ENCODE data around the gene ZNF669. TPM values are rescaled to one million over a fixed set of nuclear protein-coding genes. Genes with fewer than 3 reads are reported as not detected.
"Not testable (repeated sequence)": the region's sequence is repeated elsewhere in the genome, so short reads cannot be mapped to it uniquely, and the experiment has no call there.

The ZNF669 gene
- total RNA-seq, result 10.0 and 11.4 TPM in 2 replicates
- long read RNA-seq, transcript ZNF669-204 (4 exons, 1,718 nt), result major isoform, 38 of 47 reads
- long read RNA-seq, partial matches to known transcripts, result 0 of 47 reads
- long read RNA-seq, other reads (novel, unspliced or antisense), result 4 of 47 reads

DNA sequence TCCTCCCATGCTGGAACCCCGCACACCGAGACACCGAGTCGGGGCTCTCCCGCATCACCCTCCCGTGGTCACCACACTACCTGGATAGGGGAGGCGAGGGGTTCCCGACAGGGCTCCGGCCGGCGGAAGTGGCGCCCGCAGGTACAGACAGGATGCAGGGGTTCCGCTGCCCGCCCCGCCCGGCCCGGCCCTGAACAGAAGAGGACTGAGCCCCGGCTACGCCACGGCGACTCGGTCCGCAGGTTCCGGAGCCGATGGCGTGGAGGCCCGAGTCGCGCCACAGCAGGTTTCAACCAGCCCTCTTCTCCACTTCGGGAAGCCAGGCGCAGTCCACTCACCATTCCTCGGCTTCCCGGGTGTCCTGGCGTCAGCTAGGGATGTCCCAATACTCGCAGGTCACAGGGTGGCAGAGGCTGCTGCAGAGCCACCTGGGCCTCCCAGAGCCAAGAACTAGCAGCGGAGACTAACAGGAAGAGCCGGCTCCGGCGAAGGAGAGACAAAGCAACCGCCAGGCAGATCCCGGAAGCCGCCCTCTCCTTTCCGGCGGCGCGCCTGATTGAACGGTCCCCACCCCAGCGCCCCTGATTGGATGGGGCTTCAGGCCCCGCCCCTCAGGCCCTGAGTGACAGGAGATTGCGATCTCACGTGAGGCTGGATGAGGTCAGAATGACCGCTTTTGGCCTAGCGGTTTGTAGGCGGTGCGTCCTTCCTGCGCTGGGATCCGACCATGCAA, at the start of gene ZNF669:
Gene ZNF669 (minus strand): TSS at position 498 of the 733 bp plus-strand sequence. CDS start 157 bp downstream, at position 341.
- Mint-ChIP-seq H3K27me3 (ENCODE audit: unreplicated experiment) (no peaks in the 10 kb centered on the region), H3K9me3 (ENCODE audit: unreplicated experiment) (peaks cover 26% of the 10 kb centered on the region), H3K27ac (ENCODE audit: unreplicated experiment) (peak within 1 kb of the TSS; percentile 95), H3K4me1 (ENCODE audit: unreplicated experiment) (peaks cover 11% of the 10 kb centered on the region), H3K4me3 (ENCODE audit: unreplicated experiment) (peak within 1 kb of the TSS; percentile 89), H3K36me3 (ENCODE audit: unreplicated experiment) (peaks cover 29% of the 10 kb centered on the region)
- TF ChIP-seq, protein P1, sequence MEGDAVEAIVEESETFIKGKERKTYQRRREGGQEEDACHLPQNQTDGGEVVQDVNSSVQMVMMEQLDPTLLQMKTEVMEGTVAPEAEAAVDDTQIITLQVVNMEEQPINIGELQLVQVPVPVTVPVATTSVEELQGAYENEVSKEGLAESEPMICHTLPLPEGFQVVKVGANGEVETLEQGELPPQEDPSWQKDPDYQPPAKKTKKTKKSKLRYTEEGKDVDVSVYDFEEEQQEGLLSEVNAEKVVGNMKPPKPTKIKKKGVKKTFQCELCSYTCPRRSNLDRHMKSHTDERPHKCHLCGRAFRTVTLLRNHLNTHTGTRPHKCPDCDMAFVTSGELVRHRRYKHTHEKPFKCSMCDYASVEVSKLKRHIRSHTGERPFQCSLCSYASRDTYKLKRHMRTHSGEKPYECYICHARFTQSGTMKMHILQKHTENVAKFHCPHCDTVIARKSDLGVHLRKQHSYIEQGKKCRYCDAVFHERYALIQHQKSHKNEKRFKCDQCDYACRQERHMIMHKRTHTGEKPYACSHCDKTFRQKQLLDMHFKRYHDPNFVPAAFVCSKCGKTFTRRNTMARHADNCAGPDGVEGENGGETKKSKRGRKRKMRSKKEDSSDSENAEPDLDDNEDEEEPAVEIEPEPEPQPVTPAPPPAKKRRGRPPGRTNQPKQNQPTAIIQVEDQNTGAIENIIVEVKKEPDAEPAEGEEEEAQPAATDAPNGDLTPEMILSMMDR (IDR thresholded peaks at IDR 0.05), result no peak
- peak; percentile 98 for DNase-seq (ENCODE audit: extremely low spot score, unreplicated experiment)

GRCh38 chr1:247147781-247148180, 43.6 kb upstream of the ZNF669 start:
- Mint-ChIP-seq H3K27me3 (ENCODE audit: unreplicated experiment) (no peaks in the 10 kb centered on the region), H3K27ac (ENCODE audit: unreplicated experiment) (no peak overlapping the region), H3K9me3 (ENCODE audit: unreplicated experiment) (peaks cover 50% of the 10 kb centered on the region), H3K4me3 (ENCODE audit: unreplicated experiment) (no peak overlapping the region), H3K4me1 (ENCODE audit: unreplicated experiment) (no peaks in the 10 kb centered on the region), H3K36me3 (ENCODE audit: unreplicated experiment) (peaks cover 44% of the 10 kb centered on the region)
- TF ChIP-seq, protein P1 (IDR thresholded peaks at IDR 0.05), result no peak
- no peak for DNase-seq (ENCODE audit: extremely low spot score, unreplicated experiment)

- not testable (repeated sequence) for H3K27me3 Mint-ChIP-seq (ENCODE audit: unreplicated experiment); DNase-seq (ENCODE audit: extremely low spot score, unreplicated experiment); H3K27ac Mint-ChIP-seq (ENCODE audit: unreplicated experiment); H3K4me3 Mint-ChIP-seq (ENCODE audit: unreplicated experiment); H3K4me1 Mint-ChIP-seq (ENCODE audit: unreplicated experiment)
- peaks cover 44% of the 10 kb centered on the region for H3K36me3 Mint-ChIP-seq (ENCODE audit: unreplicated experiment)
- peaks cover 51% of the 10 kb centered on the region for H3K9me3 Mint-ChIP-seq (ENCODE audit: unreplicated experiment)
Measured at GRCh38 chr1:247147120-247147519, 43.0 kb upstream of the ZNF669 start.

DNA sequence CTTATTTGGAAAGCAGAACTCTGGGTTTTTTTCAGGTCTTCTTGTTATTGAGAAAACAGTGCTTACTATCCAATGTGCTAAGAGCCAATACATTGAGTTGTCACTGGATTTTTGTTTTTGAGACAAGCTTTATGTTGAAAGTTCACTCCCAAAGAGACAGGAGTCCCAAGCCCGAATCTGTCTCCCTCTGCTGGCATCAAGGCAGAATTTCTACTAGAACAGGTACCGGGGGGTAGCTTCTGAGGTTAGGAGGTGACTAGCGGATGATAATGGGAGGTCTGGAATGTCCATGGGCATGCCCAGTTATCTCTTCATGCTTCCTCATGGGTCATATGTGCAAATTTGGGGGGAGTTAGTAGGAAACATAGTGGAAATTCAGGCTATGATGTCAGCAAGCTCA, 42.5 kb upstream of the ZNF669 start:
- DNase-seq (ENCODE audit: extremely low spot score, unreplicated experiment), result no peak
- H3K27me3 Mint-ChIP-seq (ENCODE audit: unreplicated experiment), result no peaks in the 10 kb centered on the region
- H3K4me3 Mint-ChIP-seq (ENCODE audit: unreplicated experiment), result no peak overlapping the region
- TF ChIP-seq, protein P1 (IDR thresholded peaks at IDR 0.05), result peak; percentile 17
- no peak overlapping the region for H3K27ac Mint-ChIP-seq (ENCODE audit: unreplicated experiment)
- H3K9me3 Mint-ChIP-seq (ENCODE audit: unreplicated experiment), result peaks cover 49% of the 10 kb centered on the region
- peaks cover 43% of the 10 kb centered on the region for H3K36me3 Mint-ChIP-seq (ENCODE audit: unreplicated experiment)
- H3K4me1 Mint-ChIP-seq (ENCODE audit: unreplicated experiment), result no peaks in the 10 kb centered on the region

- Mint-ChIP-seq H3K27me3 (ENCODE audit: unreplicated experiment) (no peaks in the 10 kb centered on the region), H3K4me3 (ENCODE audit: unreplicated experiment) (no peak overlapping the region), H3K9me3 (ENCODE audit: unreplicated experiment) (peaks cover 50% of the 10 kb centered on the region), H3K4me1 (ENCODE audit: unreplicated experiment) (no peaks in the 10 kb centered on the region), H3K27ac (ENCODE audit: unreplicated experiment) (no peak overlapping the region), H3K36me3 (ENCODE audit: unreplicated experiment) (peaks cover 41% of the 10 kb centered on the region)
- TF ChIP-seq, protein P1 (IDR thresholded peaks at IDR 0.05), result no peak
- DNase-seq (ENCODE audit: extremely low spot score, unreplicated experiment), result no peak
Measured at GRCh38 chr1:247145279-247145678, 41.1 kb upstream of the ZNF669 start.

DNA sequence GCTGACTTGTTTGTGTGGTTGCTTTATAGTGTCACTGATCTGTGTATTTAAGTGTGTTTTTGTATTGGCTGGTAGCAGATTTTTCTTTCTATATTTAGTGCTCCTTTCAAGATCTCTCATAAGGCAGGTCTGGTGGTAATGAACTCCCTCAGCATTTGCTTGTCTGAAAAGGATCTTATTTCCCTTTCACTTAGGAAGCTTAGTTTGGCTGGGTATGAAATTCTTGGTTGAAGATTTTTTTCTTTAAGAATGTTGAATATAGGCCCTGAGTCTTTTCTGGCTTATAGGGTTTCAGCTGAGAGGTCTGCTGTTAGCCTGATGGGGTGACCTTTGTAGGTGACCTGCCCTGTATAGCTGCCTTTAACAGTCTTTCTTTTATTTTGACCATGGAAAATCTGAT, 35.4 kb upstream of the ZNF669 start:
- not testable (repeated sequence) for H3K27me3 Mint-ChIP-seq (ENCODE audit: unreplicated experiment); DNase-seq (ENCODE audit: extremely low spot score, unreplicated experiment); H3K4me3 Mint-ChIP-seq (ENCODE audit: unreplicated experiment); H3K4me1 Mint-ChIP-seq (ENCODE audit: unreplicated experiment); H3K27ac Mint-ChIP-seq (ENCODE audit: unreplicated experiment)
- Mint-ChIP-seq H3K9me3 (ENCODE audit: unreplicated experiment) (peaks cover 61% of the 10 kb centered on the region), H3K36me3 (ENCODE audit: unreplicated experiment) (peaks cover 25% of the 10 kb centered on the region)
